ENCODE results near the gene ATP11B.
"Not testable (repeated sequence)": the region's sequence is repeated elsewhere in the genome, so short reads cannot be mapped to it uniquely, and the experiment has no call there.

Gene ATP11B

DNA sequence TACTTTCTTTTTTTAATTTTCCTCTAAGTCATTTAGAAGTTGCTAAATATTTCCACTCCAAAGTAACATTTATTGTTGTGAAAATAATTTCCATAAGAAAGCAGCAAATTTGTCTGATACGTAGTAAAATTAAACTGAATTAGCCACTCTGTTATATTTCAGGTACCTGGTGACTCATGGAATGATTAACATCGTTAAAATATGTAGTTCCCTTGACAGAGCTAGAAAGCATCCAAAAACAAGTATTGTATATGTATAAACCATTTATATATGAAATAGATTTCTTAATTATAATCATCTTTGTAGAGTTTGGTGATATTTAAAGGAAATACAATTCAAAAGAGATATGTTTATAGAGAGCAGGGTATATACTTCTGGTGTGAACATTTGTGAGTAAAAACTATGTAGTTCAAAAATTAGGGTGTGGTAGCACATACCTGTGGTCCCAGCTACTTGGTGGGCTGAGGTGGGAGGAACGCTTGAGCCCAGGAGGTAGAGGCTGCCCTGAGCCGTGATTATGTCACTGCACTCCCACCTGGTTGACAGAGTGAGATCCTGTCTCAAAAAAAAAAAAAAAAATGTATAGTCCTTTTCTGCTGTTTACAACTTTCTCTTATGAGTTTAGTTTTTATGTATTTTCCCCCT lies 36.6 kb downstream of the ATP11B start:
- no peak for DNase-seq (ENCODE audit: low read depth in 2 of 2)

DNA sequence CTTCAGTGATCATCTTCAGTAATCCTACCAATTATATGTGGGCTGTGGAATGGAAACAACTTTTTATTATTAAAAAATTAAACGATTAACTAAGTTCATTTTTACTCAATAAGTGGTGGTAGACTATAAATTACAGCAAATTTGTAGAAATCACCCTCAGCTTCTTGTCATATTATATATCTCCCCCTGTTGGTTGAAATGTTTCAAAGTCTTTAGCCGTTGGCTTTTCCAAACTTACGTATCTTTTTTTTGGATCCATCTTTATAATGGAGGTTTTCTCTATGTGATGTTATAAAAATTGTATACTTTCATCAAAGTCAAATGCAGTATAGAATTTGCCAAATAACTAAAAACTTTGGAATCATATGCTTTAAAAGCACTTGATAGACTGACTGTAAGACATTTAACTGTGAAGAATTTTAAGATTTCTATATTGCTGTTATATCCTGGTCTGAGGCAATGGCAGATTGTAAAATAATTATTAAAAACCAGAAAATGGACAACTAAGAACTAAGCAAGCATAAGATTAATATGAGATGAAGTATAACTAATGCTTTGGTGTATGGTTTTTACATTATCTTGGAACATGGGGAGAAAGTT lies 44.7 kb downstream of the ATP11B start:
- DNase-seq (ENCODE audit: low read depth in 2 of 2): no peak

DNA sequence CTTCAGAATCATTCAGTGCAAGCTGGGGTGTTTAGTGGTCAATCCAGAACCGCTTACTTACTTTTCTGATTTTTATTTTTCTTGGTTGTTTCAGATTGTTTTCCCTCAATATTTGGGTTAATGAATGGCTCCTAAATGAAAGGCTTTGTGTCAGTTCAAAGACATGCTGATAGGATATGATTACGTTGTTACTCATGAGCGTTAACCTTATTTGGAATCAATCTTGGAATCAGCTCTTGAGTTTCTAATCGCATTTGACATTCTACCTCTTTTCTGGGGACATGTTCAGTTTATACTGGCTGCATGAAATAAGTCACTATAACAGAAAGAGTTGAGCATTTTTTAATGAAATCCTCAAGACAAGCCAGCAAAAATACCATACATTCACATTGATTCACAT lies 50.2 kb downstream of the ATP11B start:
- no peak for DNase-seq (ENCODE audit: low read depth in 2 of 2)

DNA sequence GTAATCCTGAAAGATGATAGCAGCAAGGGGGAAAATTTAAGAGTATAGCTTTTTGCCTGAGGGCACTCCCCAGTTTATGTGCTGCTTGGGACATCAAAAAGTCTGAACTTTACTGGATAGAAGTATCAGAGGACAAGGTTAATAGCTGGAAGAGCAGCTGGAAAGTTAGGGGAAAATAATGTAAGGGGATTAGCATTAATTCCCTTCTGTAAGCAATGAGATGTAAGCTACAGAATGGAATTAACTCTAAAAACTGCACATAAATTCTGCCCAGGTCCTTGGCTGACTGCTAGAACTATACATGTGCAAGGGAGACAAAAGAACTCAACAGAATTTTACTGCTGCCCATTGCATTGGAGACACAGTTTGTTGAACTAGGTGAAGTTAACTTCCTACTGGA lies 55.6 kb downstream of the ATP11B start:
- no peak for DNase-seq (ENCODE audit: low read depth in 2 of 2)

DNA sequence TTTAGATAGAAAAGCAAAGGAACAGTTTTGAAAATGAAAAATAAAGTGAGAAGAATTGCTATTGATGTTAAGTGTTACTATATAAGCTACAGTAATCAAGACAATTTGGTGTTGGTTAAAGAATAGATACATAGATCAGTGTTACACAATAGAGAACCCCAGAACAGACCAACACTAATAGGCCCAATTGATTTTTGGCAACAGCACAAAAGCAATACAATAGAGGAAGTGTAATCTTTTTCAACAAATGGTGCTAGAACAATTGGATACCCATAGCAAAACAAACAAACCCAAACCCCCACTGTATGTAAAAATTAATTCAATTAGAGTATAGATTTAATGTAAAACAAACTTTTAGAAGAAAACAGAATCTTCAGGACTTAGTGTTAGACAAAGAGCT lies 61.8 kb downstream of the ATP11B start:
- no peak for DNase-seq (ENCODE audit: low read depth in 2 of 2)

DNA sequence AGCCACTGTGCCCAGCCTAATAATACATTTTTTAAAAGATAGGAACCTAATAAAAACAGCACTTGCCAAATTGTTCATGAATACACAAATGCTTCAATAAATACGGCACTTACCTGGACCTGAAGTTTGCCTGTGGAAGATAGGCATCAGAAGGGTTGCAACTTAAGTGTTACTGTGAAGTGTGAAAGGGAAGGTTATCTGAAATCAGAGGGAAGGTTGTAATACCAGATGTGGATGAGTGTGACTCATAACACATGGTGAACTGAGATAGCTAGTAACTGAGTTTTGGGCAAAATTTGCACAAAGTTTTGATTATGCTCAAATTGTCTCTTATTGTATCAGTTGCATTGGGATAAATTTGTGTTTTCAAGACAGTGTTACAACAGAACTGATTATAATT lies 68.0 kb downstream of the ATP11B start:
- DNase-seq (ENCODE audit: low read depth in 2 of 2): no peak

DNA sequence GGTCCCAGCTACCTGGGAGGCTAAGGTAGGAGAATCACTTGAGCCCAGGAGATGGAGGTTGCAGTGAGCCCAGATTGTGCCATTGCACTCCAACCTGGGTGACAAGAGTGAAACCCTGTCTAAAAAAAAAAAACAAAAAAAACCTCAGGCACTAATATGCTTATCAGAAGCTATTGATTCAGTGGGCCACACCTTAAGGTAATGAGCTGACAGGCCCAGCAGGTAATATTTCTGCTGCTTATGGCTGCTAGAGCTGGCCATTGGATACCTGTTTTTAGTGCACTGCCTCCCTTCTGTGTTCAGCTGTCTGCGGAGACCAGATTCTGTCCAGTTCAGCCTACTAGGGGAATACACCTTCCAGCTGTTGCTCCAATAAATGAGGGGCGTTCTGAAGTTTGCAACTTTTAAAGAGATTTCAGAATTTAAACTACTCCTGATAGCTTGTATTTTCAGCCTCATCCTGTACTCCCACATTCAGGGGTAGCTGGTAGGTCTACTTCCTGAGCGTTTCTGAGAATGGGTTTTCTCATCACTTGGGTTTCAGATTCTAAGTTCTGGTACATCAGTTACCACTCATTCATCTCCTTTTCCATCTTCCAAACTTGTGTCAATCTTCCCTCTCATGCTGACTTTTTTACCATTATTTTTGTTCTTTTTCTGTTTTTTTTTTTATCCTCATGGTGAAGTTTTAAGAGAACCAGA lies 69.0 kb downstream of the ATP11B start:
- no peak for DNase-seq (ENCODE audit: low read depth in 2 of 2)

DNA sequence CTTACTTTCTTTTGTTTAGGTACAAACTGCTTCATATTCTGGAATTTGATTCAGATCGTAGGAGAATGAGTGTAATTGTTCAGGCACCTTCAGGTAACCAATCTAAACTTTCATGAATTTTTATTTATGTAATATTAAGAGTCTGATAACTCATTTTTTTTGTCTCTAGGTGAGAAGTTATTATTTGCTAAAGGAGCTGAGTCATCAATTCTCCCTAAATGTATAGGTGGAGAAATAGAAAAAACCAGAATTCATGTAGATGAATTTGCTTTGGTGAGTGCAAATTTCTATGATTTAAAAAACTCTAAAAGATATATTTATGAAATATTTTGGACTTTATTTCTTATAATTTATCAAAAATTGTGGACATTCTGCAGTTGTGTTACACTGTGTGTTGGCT lies 75.8 kb downstream of the ATP11B start:
- no peak for DNase-seq (ENCODE audit: low read depth in 2 of 2)

DNA sequence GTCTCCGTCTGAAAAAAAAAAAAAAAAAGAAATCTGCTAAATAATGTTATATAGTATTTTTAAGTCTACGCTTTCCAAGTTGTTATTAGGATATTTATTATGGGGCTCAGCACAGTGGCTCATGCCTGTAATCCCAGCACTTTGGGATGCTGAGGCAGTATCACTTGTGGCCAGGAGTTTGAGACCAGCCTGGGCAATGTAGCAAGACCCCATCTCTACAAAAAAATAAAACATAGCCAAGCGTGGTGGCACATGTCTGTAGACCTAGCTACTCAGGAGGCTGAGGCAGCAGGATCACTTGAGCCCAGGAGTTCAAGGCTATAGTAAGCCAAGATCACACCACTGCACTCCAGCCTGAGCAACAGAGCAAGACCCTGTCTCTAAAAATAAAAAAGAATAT lies 77.6 kb downstream of the ATP11B start:
- not testable (repeated sequence) for DNase-seq (ENCODE audit: low read depth in 2 of 2)

DNA sequence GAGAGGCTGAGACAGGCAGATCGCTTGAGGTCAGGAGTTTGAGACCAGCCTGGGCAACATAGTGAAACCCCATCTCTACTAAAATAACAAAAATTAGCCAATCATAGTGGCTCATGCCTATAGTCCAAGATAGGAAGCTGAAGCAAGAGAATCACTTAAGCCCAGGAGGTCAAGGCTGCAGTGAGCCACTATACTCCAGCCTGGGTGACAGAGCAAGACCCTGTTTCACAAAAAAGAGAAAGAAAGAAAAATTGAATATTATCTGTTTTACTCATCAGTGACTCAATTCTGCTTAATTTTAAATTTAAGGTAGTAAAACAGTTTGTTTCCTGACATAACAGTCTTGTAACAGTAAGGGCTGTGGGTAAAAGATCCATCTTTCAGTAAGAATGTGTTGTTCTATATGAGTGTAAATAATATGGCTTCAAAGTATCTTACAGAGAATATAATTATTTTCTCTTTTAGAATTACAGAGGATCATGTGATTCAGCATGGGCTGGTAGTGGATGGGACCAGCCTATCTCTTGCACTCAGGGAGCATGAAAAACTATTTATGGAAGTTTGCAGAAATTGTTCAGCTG lies 85.8 kb downstream of the ATP11B start:
- DNase-seq (ENCODE audit: low read depth in 2 of 2): no peak

DNA sequence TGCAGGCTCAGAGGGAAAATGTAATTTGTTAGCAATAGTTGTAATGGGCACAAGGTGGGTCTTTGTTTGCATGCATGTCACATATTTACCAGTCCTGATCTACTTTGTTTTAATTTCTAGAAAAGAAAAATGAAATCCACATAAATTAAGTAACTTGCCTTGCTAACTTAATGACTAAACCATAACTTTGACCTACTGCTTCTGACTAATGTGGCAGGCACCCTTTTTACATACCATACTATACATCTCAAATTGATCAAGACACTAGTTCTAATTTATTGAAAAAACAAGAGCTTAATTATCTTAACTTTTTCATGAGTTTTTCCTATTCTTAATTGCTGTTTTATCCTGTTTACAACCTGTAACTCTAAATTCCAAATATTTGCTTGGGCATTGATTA lies 93.2 kb downstream of the ATP11B start:
- no peak for DNase-seq (ENCODE audit: low read depth in 2 of 2)

DNA sequence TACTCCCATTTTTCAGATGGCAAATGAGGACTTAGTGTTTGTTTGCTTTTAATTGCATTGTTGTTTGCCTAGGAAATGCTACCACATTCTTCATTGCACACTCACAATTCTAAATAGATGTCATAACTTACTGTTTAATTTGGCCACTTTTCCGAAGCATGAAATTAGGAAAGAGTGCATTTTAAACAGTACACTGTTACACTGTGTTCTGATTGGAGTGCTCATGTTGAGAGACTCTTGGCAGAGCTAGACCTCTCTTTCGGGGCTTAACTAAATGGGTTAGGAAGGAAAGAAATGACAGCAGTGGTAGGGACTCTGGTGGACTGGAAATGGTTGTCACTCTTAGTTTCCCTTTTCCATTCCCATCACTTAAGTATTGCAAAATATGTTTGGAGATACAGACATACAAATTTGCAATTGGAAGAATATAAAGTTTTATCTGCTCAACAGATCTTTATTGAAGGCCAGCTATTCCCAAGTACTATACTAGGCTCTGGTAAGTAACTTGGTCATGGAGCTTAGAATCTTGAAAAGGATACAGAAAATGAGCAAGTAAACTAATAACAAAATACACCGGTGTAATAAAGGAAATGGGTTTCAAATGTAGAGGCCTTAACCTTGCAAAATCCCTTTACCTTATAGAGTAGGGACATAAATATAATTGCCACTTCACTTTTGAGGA lies 96.8 kb downstream of the ATP11B start:
- DNase-seq (ENCODE audit: low read depth in 2 of 2): no peak

DNA sequence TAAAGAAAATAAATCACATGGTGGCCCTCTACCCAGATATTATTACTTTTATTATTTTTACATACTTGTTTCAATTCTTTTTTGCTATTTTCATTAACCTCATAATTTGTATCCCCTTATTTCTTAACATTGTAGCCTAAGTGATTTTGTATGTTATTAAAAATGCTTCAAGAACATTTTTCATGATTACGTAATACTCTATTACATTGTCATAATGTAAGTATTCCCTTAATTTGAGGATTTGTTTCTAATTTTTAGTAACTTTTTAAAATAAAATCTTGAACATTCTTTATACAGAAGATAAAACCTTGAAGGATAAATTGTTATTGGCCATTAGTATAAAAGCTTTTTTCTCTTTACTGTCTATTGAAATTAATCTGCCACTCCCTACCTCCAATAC lies 98.1 kb downstream of the ATP11B start:
- DNase-seq (ENCODE audit: low read depth in 2 of 2): no peak

DNA sequence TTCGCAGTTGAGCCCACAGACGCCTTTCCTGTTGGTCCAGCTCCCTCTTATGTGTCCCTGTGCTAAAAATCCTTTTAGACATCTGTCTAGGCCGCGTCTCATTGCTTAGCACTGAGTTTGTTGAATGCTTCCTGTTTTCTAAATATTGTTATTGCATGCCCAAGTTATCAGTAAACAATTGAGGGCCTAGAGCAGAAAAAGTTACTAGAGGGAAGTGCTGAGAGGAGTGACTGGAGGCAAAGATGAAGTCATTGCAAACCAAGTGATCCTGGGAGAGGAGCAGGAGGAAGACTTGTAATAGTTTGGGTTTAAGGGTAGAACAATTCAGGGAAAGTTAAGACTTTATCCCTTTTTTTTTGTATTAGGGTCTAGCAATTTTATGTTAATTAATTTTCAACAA lies 98.9 kb downstream of the ATP11B start:
- no peak for DNase-seq (ENCODE audit: low read depth in 2 of 2)

DNA sequence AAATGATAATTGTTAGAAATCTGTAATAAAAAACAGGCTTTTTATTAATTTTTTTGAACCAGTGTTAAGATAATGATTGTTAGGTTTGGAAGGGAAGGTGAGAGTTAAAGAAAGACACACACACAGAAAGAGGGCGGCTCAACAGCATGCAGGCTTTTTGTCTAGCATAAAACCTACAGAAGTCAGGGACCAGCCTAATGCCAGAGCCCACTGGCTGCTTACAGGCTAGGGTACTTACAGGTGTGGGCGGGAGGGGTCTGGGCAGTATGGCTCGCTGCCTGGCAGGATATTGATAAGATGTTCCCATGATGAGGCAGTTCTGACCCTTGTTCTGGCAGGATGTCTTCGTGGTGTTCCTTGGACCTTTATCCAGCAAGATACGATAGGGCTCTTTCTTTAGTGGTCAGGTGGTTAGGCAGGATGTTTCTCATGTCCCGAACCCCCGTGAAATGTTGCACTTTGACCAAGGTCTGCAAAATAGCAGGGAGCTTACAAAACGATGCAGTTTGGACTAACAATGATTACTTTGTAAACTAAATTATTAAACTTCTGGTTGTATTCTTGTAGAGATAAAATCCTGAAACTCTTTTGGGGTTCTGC lies 102.3 kb downstream of the ATP11B start:
- no peak for DNase-seq (ENCODE audit: low read depth in 2 of 2)

DNA sequence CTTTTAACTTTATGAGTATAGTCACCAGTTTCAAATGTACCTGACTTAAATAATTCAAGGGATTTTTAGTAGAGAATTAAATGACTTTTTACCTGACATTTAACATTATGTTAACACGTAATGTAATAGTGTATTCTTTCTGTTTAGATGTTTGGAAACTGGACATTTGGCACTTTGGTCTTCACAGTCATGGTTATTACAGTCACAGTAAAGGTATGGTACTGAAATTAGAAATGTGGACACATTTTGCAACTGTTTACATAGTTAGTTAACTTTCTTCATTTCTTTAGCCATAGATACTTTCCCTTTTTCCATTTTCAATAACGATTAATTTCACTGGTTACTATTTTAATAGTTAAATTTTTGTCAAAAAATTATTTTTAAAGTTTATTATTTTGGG lies 103.2 kb downstream of the ATP11B start:
- no peak for DNase-seq (ENCODE audit: low read depth in 2 of 2)

DNA sequence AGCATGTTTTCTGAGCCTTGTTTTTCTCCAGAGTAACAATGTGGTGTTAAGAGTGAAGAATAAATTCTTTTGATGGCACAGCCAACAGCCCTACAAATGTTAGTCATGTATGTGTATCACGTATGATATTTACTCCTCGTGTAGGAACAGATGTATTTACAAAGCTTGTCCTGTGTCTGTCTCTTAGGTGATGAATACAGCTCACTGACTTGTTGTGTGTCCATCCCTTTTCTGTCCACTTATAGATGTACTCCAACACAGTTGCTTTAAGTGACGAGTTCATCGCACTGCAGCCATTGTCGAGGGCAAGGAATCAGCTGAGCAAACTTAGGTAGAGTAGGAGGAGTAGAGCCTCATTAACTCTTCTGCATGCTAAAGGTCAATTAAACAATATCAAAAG lies 108.9 kb downstream of the ATP11B start:
- no peak for DNase-seq (ENCODE audit: low read depth in 2 of 2)

DNA sequence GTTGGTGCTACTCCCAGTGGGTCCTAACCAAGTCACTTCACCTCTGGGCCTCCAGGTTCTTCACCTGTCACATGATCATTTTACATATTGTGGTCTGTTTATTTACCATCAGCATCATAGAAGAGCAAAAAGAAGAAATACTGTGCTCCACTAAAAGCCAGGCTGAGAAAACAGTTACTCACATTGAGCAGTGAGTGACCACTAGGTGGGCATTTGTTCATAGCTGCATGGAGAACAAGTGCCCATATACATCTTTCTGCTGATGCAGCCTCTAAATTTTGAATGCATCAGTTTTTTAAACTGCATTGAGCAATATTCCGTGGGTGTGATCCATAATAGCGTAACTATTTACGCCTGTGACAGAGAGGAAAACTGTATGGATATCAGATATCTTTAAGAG lies 110.9 kb downstream of the ATP11B start:
- DNase-seq (ENCODE audit: low read depth in 2 of 2): no peak

DNA sequence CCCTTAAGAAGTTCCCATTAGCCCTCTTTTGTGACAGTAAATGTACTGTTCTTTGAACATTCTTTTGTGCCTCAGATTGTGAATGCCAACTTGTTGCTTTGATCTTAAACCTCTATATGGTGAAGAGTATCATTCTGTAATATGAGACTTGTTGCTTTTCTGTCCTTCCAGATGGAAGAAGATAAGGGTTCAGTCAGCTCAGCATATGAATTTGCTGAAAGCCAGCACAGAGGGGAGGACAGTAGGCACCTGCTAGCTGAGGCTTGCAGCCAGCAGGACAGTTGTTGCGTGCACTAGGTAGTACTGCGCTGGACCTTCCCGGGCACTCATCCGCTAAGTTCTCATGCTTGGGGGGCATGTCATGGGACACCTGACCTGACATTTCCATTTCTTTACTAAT lies 112.3 kb downstream of the ATP11B start:
- DNase-seq (ENCODE audit: low read depth in 2 of 2): no peak

DNA sequence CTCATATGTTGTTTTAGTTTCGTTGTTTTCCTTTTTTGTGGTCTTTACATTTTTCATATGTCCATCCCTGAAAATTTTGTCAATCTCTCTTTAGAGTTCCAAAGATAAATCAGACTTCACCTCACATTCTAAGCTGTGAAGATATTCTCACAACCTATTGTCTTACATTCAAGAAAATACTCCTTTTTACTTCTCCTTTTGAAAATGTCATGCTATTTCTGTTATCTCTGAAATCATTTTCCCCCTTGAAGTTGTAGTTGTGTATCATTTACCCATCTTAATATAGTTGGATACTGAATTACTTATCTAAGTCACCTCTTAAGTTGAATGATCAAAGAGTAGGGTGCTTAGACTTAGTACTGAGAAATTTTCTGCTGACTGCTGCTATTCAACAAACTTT lies 112.7 kb downstream of the ATP11B start:
- DNase-seq (ENCODE audit: low read depth in 2 of 2): no peak

DNA sequence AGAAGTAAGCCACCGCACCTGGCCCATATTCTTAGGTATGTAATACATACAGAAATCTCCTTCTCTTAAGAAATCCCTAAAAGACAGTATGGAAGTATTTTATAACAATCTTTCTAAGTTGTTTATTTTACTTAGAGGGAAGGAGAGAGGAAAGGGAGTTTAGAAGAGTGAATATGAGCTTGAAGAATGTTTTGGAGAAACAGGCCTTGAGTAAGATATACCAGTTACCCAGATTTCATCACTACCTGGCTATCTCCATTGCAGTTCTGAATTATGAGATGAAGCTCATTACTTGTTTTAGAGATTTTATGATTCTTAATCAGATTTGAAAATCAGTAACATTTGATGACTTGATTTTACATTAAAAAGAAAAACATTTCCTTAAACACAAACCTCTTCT lies 115.2 kb downstream of the ATP11B start:
- no peak for DNase-seq (ENCODE audit: low read depth in 2 of 2)

Measured in stimulated activated CD4-positive, alpha-beta T cell treated with anti-CD3 and anti-CD28 coated beads, Interleukin-12 subunit alpha, Interleukin-12 subunit beta, amount 100 ng/mL, for 24 hours (primary cell).